ENCODE measurements around the gene DTX3.

DNA sequence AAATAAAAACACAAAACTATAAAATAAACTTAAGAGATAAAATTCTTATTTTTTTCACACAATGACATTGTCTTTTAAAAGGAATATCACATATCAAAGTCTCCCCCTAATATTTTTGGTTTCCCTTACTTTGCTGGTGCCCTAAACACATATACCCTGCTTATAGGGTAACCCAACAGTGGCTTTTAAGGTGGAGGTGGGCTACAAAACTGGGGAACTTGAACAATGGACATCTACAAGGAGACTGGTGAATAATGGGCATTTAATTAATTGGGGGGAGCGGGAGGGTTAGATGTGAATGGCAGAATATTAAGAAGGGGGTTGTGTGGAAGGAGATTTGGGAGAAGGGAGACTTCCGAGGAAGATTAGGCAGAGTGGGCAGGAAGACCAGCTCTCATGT, 18.8 kb downstream of the DTX3 start:
- TF ChIP-seq SP1 (IDR thresholded peaks at IDR 0.05): no peak
- TF ChIP-seq, protein P1, sequence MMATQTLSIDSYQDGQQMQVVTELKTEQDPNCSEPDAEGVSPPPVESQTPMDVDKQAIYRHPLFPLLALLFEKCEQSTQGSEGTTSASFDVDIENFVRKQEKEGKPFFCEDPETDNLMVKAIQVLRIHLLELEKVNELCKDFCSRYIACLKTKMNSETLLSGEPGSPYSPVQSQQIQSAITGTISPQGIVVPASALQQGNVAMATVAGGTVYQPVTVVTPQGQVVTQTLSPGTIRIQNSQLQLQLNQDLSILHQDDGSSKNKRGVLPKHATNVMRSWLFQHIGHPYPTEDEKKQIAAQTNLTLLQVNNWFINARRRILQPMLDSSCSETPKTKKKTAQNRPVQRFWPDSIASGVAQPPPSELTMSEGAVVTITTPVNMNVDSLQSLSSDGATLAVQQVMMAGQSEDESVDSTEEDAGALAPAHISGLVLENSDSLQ (IDR thresholded peaks at IDR 0.05): no peak
- TF ChIP-seq BHLHE40 (IDR thresholded peaks at IDR 0.05; ENCODE audit: borderline replicate concordance): no peak
- no peak for TF ChIP-seq FOXM1 (IDR thresholded peaks at IDR 0.05; ENCODE audit: borderline replicate concordance)
- TF ChIP-seq ZNF384 (IDR thresholded peaks at IDR 0.05): no peak
- TF ChIP-seq FOXA1 (IDR thresholded peaks at IDR 0.05): no peak
- TF ChIP-seq TARDBP (IDR thresholded peaks at IDR 0.05): no peak
- TF ChIP-seq L3MBTL2 (conservative IDR thresholded peaks at IDR 0.05): no peak
